HG03280 (cell line): Measurements from ENCODE around the gene DEFB125.

Source experiments
- ATAC-seq: cut with Tn5 transposase; IDR thresholded peaks from one replicate; pipeline ENCODE4 v1.9.1; 2021; ENCODE audit warnings: mild to moderate bottlenecking, moderate library complexity; ENCODE audit not compliant: unreplicated experiment

Gene DEFB125

DNA sequence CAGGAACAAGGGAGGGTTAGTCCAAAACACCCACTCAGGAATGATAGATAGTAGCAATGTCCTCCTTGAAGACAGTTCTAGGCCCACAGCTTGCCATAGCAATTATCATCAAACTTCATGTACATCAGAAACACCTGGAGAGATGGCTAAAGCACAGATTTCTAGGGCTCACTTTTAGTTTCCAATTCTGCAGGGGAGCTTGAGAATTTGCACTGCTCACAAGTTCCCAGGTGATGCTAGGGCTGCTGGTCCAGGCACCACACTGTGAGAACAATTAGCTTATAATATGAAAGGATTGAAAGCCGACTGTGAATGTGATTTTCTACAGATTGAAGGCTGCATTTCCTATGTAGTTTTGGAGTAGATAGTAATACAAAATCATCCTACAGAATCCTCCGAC lies 58.4 kb downstream of the DEFB125 start:
- no peak for ATAC-seq
